Lower leg skin (tissue), 4 donors: ENCODE measurements around the gene P2RX5. TPM values are rescaled to one million over a fixed set of nuclear protein-coding genes. Genes with fewer than 3 reads are reported as not detected.
A peak's percentile ranks its signal among the peaks of the same experiment; 100 is the strongest.

ENCODE experiments used
- DNase-seq, 2 donors: peaks; one replicate each; pipeline ENCODE4 v3.0.0-alpha.2; 2019; ENCODE audit warnings: low spot score in 2 of 2
- H3K4me3 ChIP-seq: fragments of 200-600 bp; sonication (generic); 2 replicates; pipeline ENCODE4 v1.5.1; 2017; ENCODE audit warnings: mild to moderate bottlenecking, low read depth; ENCODE audit not compliant: poor library complexity, severe bottlenecking
- CTCF ChIP-seq, 3 donors: fragments of 450-650 bp; IDR thresholded peaks; one replicate each; pipeline ENCODE4 v1.5.1; 2016; ENCODE audit warnings: antibody characterized with exemption in 3 of 3, mild to moderate bottlenecking in 3 of 3, moderate library complexity in 2 of 3
- POLR2A ChIP-seq, 2 donors: fragments of 450-650 bp; IDR thresholded peaks; one replicate each; pipeline ENCODE4 v1.6.1; 2016 to 2017; ENCODE audit warnings: antibody characterized with exemption in 2 of 2, mild to moderate bottlenecking in 1 of 2, moderate library complexity in 1 of 2
- WGBS, 2 donors: methylation state at CpG; one replicate each; pipeline ENCODE4 v1.1.5; 2018; 5-methylcytosine and 5-hydroxymethylcytosine counted together
- intact Hi-C: fragments of 100-400 bp; cut with DNase I; formaldehyde crosslinking; loops from one replicate; pipeline ENCODE4 v1.15.0; 2023; ENCODE audit warnings: low total_unique reads
- total RNA-seq, 4 donors: library from RNA; depleted of rRNA; stranded (reverse); fragments of >200 nt; gene quantifications; one replicate each; pipeline ENCODE4 v1.1.0, GENCODE V29; 2016

P2RX5 gene
- total RNA-seq, 4 donors from 2014 or later, result 0.89 TPM; not detected in 3

- DNase-seq, result no peak
- no peak for TF ChIP-seq CTCF (IDR thresholded peaks at IDR 0.05)
- TF ChIP-seq POLR2A (IDR thresholded peaks at IDR 0.05), result no peak
- no peak overlapping the region for H3K4me3 ChIP-seq
- intact Hi-C loops, result no loop called here
- 62 to 69% methylated on average over 19 to 21 of the region's 23 CpGs for WGBS, 2 donors
Observed at GRCh38 chr17:3660311-3660891, 35.6 kb downstream of the P2RX5 start.

- intact Hi-C loops, result no loop called here
- TF ChIP-seq CTCF (IDR thresholded peaks at IDR 0.05) (no peak), POLR2A (IDR thresholded peaks at IDR 0.05) (no peak)
- no peak overlapping the region for H3K4me3 ChIP-seq
- peak; percentile 81 to 90 for DNase-seq
- WGBS, 2 donors, result 26 to 40% methylated on average over 22 of the region's 22 CpGs
Observed at GRCh38 chr17:3659541-3660111, 36.3 kb downstream of the P2RX5 start.

GRCh38 chr17:3658784-3659449, 37.0 kb downstream of the P2RX5 start:
- intact Hi-C loops, result no loop called here
- H3K4me3 ChIP-seq, result no peak overlapping the region
- 50 to 62% methylated on average over 21 to 22 of the region's 22 CpGs for WGBS, 2 donors
- no peak for DNase-seq
- TF ChIP-seq CTCF (IDR thresholded peaks at IDR 0.05) (no peak), POLR2A (IDR thresholded peaks at IDR 0.05) (no peak)

- no peak for DNase-seq
- WGBS, 2 donors, result 84 to 87% methylated on average over 37 to 40 of the region's 42 CpGs
- intact Hi-C loops, result no loop called here
Observed at GRCh38 chr17:3657874-3658783, 37.8 kb downstream of the P2RX5 start.

GRCh38 chr17:3657588-3657869, 38.4 kb downstream of the P2RX5 start:
- intact Hi-C loops, result no loop called here
- no peak overlapping the region for H3K4me3 ChIP-seq
- no peak for DNase-seq
- TF ChIP-seq CTCF (IDR thresholded peaks at IDR 0.05) (no peak), POLR2A (IDR thresholded peaks at IDR 0.05) (no peak)
- 65 to 69% methylated on average over 7 of the region's 7 CpGs for WGBS, 2 donors

More at GRCh38 chr17:3657874-3658783, 37.8 kb downstream of the P2RX5 start:
- no peak for TF ChIP-seq CTCF (IDR thresholded peaks at IDR 0.05)
- TF ChIP-seq POLR2A (IDR thresholded peaks at IDR 0.05), result no peak
- H3K4me3 ChIP-seq, result no peak overlapping the region
